ENCODE data around the gene FBXL20.

- no peak for TF ChIP-seq CTCF (IDR thresholded peaks at IDR 0.05)
- TF ChIP-seq POLR2A (IDR thresholded peaks at IDR 0.05; ENCODE audit: low read depth) = no peak
- TF ChIP-seq EP300 (IDR thresholded peaks at IDR 0.05) = no peak
Measured at GRCh38 chr17:39227364-39227919, 174.0 kb downstream of the FBXL20 start.

All from esophagus muscularis mucosa (tissue), 4 donors.